HEK293 (cell line): Measurements from ENCODE around the gene NEDD1.

Source experiments
- CTCF ChIA-PET: fragments of 350-600 bp; formaldehyde crosslinking; extraction: SDS; loops from one replicate; lab custom pipeline; 2021; ENCODE audit warnings: antibody characterized with exemption; lab: Yijun Ruan, JAX
- POLR2A ChIA-PET: fragments of 300-600 bp; formaldehyde crosslinking; extraction: SDS; loops from one replicate; lab custom pipeline; 2020; ENCODE audit warnings: antibody characterized with exemption, inconsistent platforms; lab: Yijun Ruan, JAX
- H3K27ac ChIP-seq: fragments of 200-500 bp; sonication (Bioruptor generic); 2 replicates; pipeline ENCODE4 v1.5.1; 2014; ENCODE audit warnings: low read depth, low read length, control low read depth, inconsistent platforms; ENCODE audit errors: extremely low read depth
- H3K36me3 ChIP-seq, 2 experiments: fragments of 200-500 bp in 1 of 2; sonication (Bioruptor generic) in 1 of 2; 1 replicate in 1 of 2; 2 replicates in 1 of 2; pipeline ENCODE4 v1.5.1; 2014 to 2017; ENCODE audit warnings: inconsistent platforms in 2 of 2, low read length in 2 of 2; ENCODE audit not compliant: control insufficient read depth in 2 of 2, insufficient read depth in 1 of 2
- H3K4me1 ChIP-seq: fragments of 200-500 bp; sonication (Bioruptor generic); 2 replicates; pipeline ENCODE4 v1.5.1; 2014; ENCODE audit warnings: mild to moderate bottlenecking, low read length, inconsistent platforms; ENCODE audit not compliant: control insufficient read depth, insufficient read depth
- H3K4me3 ChIP-seq: 2 replicates; pipeline ENCODE4 v1.5.1; 2011; ENCODE audit warnings: low read depth, mild to moderate bottlenecking, control low read depth, low read length, moderate library complexity
- H3K9me3 ChIP-seq: fragments of 200-500 bp; sonication (Bioruptor generic); 2 replicates; pipeline ENCODE4 v1.5.1; 2014; ENCODE audit warnings: low read depth, low read length, inconsistent platforms; ENCODE audit not compliant: control insufficient read depth, insufficient read depth
- HOXA7 ChIP-seq: sonication (generic); formaldehyde crosslinking; IDR thresholded peaks from 2 replicates; pipeline ENCODE4 v1.8.1; 2022; ENCODE audit warnings: missing genetic modification reagents, borderline replicate concordance
- KLF7 ChIP-seq: fragments of 450-650 bp; formaldehyde crosslinking; IDR thresholded peaks from 2 replicates; pipeline ENCODE4 v1.5.1; 2016; ENCODE audit warnings: missing biosample characterization, missing genetic modification characterization, borderline replicate concordance
- MEIS1 ChIP-seq: sonication (generic); formaldehyde crosslinking; IDR thresholded peaks from 2 replicates; pipeline ENCODE4 v1.8.1; 2022; ENCODE audit warnings: missing genetic modification reagents, mild to moderate bottlenecking, borderline replicate concordance
- OSR2 ChIP-seq: fragments of 450-650 bp; formaldehyde crosslinking; IDR thresholded peaks from 2 replicates; pipeline ENCODE4 v1.5.1; 2016; ENCODE audit warnings: missing biosample characterization, missing genetic modification characterization
- PBX3 ChIP-seq: sonication (generic); formaldehyde crosslinking; IDR thresholded peaks from 2 replicates; pipeline ENCODE4 v1.8.1; 2022; ENCODE audit warnings: mild to moderate bottlenecking, moderate library complexity, missing genetic modification reagents
- SETDB1 ChIP-seq: IDR thresholded peaks from one replicate; pipeline ENCODE4 v1.6.1; 2017; ENCODE audit warnings: mild to moderate bottlenecking, low read length, moderate library complexity, mixed read lengths; ENCODE audit not compliant: insufficient read length
- ZBTB21 ChIP-seq: fragments of 450-650 bp; formaldehyde crosslinking; IDR thresholded peaks from 2 replicates; pipeline ENCODE4 v1.5.1; 2017; ENCODE audit warnings: missing biosample characterization, missing genetic modification characterization
- ZBTB7A ChIP-seq: fragments of 450-650 bp; formaldehyde crosslinking; IDR thresholded peaks from 2 replicates; pipeline ENCODE4 v1.5.1; 2016; ENCODE audit warnings: low read depth, missing biosample characterization, missing genetic modification characterization
- ZFP37 ChIP-seq: fragments of 450-650 bp; formaldehyde crosslinking; IDR thresholded peaks from 2 replicates; pipeline ENCODE4 v1.5.1; 2016; ENCODE audit warnings: missing biosample characterization, missing genetic modification characterization
- ZFP69B ChIP-seq: fragments of 450-650 bp; formaldehyde crosslinking; IDR thresholded peaks from 2 replicates; pipeline ENCODE4 v1.5.1; 2016; ENCODE audit warnings: missing biosample characterization, missing genetic modification characterization
- ZNF10 ChIP-seq: fragments of 450-650 bp; formaldehyde crosslinking; IDR thresholded peaks from 2 replicates; pipeline ENCODE4 v1.5.1; 2017; ENCODE audit warnings: missing biosample characterization, missing genetic modification characterization
- ZNF112 ChIP-seq: fragments of 450-650 bp; formaldehyde crosslinking; IDR thresholded peaks from 2 replicates; pipeline ENCODE4 v1.5.0; 2017; ENCODE audit warnings: missing biosample characterization, missing genetic modification characterization
- ZNF114 ChIP-seq: fragments of 450-650 bp; formaldehyde crosslinking; IDR thresholded peaks from 2 replicates; pipeline ENCODE4 v1.5.0; 2017; ENCODE audit warnings: missing biosample characterization, missing genetic modification characterization
- ZNF37A ChIP-seq: fragments of 450-650 bp; IDR thresholded peaks from 2 replicates; pipeline ENCODE4 v1.5.1; 2018; ENCODE audit warnings: missing biosample characterization, missing genetic modification characterization
- ZNF433 ChIP-seq: fragments of 450-650 bp; formaldehyde crosslinking; IDR thresholded peaks from 2 replicates; pipeline ENCODE4 v1.5.1; 2016; ENCODE audit warnings: missing biosample characterization, missing genetic modification characterization, low read depth
- ZNF514 ChIP-seq: fragments of 450-650 bp; formaldehyde crosslinking; IDR thresholded peaks from 2 replicates; pipeline ENCODE4 v1.5.1; 2016; ENCODE audit warnings: missing biosample characterization, missing genetic modification characterization
- ZNF548 ChIP-seq: fragments of 450-650 bp; formaldehyde crosslinking; IDR thresholded peaks from 2 replicates; pipeline ENCODE4 v1.5.1; 2016; ENCODE audit warnings: missing biosample characterization, missing genetic modification characterization
- ZNF660 ChIP-seq: fragments of 450-650 bp; IDR thresholded peaks from 2 replicates; pipeline ENCODE4 v1.5.1; 2018; ENCODE audit warnings: missing biosample characterization, mild to moderate bottlenecking, missing genetic modification characterization
- ZNF76 ChIP-seq: fragments of 450-650 bp; formaldehyde crosslinking; IDR thresholded peaks from 2 replicates; pipeline ENCODE4; 2016; ENCODE audit warnings: low read depth, missing biosample characterization, missing genetic modification characterization, borderline replicate concordance
- ZNF777 ChIP-seq: fragments of 450-650 bp; formaldehyde crosslinking; IDR thresholded peaks from 2 replicates; pipeline ENCODE4 v1.5.1; 2017; ENCODE audit warnings: missing biosample characterization, missing genetic modification characterization, borderline replicate concordance
- TF ChIP-seq, protein P1 (sequence below): fragments of 450-650 bp; formaldehyde crosslinking; IDR thresholded peaks from 2 replicates; pipeline ENCODE4 v1.5.1; 2016; ENCODE audit warnings: missing biosample characterization, missing genetic modification characterization
- TF ChIP-seq, protein P2 (sequence below): fragments of 450-650 bp; formaldehyde crosslinking; IDR thresholded peaks from 2 replicates; pipeline ENCODE4 v1.5.1; 2016; ENCODE audit warnings: missing biosample characterization, missing genetic modification characterization

The NEDD1 gene

GRCh38 chr12:96883571-96883970, 23.5 kb upstream of the NEDD1 start (continued):
- TF ChIP-seq MEIS1 (no peak), ZNF112 (tag by site-specific recombination) (no peak)
- TF ChIP-seq, all 188 proteins: peak for 0

DNA sequence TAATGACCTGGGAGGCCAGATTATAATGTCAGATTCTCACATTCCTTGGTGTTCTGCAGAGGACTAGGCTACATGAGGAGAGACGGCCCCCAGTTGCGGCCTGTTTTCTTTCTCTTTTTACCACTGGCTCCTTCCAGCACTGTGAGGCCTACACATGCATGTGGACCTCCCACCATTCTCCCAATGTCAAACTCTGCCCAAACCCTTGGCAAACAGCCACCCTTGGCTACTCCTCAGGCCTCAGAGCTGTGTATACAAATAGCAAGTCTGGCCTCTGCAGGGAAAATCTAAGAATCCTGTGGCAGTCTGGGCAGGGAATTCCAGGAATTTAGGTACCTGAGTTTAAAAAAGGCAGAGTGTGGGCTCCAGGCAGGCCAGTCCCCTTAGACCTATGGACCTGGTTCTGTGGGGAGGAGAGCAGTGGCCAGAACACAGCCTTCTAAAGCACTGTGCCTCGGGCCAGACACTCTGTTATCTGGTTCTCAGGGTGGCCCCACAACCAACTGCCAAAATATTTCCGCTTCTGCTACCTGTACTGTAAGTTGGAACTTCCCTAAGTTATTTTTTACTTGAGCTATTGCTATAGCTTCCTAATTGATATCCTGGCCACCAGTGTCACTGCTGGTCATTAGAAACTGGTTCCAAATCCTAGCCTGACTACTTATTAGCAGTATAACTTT, 19.9 kb upstream of the NEDD1 start:
- TF ChIP-seq PBX3 (CRISPR knock-in tag) (no peak), ZNF548 (tag by site-specific recombination) (no peak), SETDB1 (no peak), ZNF114 (tag by site-specific recombination) (no peak), ZNF777 (no peak), KLF7 (tag by site-specific recombination) (no peak), ZBTB21 (tag by site-specific recombination) (no peak)
- TF ChIP-seq, protein P1, sequence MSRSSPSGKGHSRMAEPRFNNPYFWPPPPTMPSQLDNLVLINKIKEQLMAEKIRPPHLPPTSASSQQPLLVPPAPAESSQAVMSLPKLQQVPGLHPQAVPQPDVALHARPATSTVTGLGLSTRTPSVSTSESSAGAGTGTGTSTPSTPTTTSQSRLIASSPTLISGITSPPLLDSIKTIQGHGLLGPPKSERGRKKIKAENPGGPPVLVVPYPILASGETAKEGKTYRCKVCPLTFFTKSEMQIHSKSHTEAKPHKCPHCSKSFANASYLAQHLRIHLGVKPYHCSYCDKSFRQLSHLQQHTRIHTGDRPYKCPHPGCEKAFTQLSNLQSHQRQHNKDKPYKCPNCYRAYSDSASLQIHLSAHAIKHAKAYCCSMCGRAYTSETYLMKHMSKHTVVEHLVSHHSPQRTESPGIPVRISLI (tag by site-specific recombination), result no peak
- H3K27ac ChIP-seq, result no peak overlapping the region
- ChIA-PET POLR2A (no interaction called here), CTCF (no interaction called here)
- H3K9me3 ChIP-seq, result no peaks in the 10 kb centered on the region
- no peaks in the 10 kb centered on the region for H3K36me3 ChIP-seq
- H3K4me1 ChIP-seq, result no peaks in the 10 kb centered on the region
- no peak overlapping the region for H3K4me3 ChIP-seq

GRCh38 chr12:96889273-96889933, 17.7 kb upstream of the NEDD1 start:
- ChIA-PET POLR2A (no interaction called here), CTCF (no interaction called here)
- Histone ChIP-seq H3K36me3 (no peaks in the 10 kb centered on the region), H3K4me3 (no peak overlapping the region), H3K9me3 (no peaks in the 10 kb centered on the region), H3K27ac (no peak overlapping the region), H3K4me1 (no peaks in the 10 kb centered on the region)
- TF ChIP-seq ZNF660 (tag by site-specific recombination) (peak; percentile 82; the same call in 1 of the 2 replicates), OSR2 (tag by site-specific recombination) (no peak)

DNA sequence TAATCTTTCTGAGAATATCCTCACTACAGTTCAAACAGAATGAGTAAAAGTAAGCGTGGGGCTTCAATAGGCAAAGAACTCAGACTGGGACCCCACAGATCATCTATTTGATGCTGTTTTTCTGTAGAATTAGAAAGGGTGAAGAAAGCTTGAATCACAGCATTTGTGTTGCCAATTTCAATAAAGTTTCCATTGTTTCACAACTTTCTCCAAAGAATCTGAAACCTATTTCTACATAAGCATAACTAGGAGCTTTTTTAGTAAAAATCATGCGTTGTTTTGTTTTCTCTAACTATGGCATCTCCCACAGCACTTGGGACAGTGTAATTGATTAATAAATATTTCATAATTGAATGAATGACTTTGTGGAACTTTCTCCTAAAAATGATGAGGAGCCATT, 16.7 kb upstream of the NEDD1 start:
- no peaks in the 10 kb centered on the region for H3K36me3 ChIP-seq
- H3K9me3 ChIP-seq, result no peaks in the 10 kb centered on the region
- H3K27ac ChIP-seq, result no peak overlapping the region
- H3K4me3 ChIP-seq, result no peak overlapping the region
- H3K4me1 ChIP-seq, result no peaks in the 10 kb centered on the region
- CTCF ChIA-PET, result interaction anchor here (0.7 kb wide), 1 partner anchor 268 kb away, joined by 3 read pairs; no protein-coding TSS in a partner anchor
- POLR2A ChIA-PET, result no interaction called here
- TF ChIP-seq ZNF660 (tag by site-specific recombination) (no peak), ZFP37 (no peak), ZNF514 (tag by site-specific recombination) (no peak), OSR2 (tag by site-specific recombination) (no peak), ZNF37A (tag by site-specific recombination) (no peak), ZNF10 (tag by site-specific recombination) (no peak), ZNF433 (no peak), ZBTB7A (no peak), HOXA7 (CRISPR knock-in tag) (no peak), ZFP69B (tag by site-specific recombination) (no peak), ZNF76 (no peak)
- TF ChIP-seq, protein P2, sequence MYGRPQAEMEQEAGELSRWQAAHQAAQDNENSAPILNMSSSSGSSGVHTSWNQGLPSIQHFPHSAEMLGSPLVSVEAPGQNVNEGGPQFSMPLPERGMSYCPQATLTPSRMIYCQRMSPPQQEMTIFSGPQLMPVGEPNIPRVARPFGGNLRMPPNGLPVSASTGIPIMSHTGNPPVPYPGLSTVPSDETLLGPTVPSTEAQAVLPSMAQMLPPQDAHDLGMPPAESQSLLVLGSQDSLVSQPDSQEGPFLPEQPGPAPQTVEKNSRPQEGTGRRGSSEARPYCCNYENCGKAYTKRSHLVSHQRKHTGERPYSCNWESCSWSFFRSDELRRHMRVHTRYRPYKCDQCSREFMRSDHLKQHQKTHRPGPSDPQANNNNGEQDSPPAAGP (tag by site-specific recombination), result no peak
